PC-3 (cell line): ENCODE results near the gene CPEB3. TPM values are rescaled to one million over a fixed set of nuclear protein-coding genes. Genes with fewer than 3 reads are reported as not detected.

ENCODE experiments used
- ATAC-seq: fragments of 200-7000 bp; cut with Tn5 transposase; 2 replicates; pipeline ENCODE4 v1.9.1; 2020; ENCODE audit warnings: mild to moderate bottlenecking, moderate library complexity
- BruUV-seq: library from RNA; stranded (reverse); fragments of 400-500 nt; replicated peaks from 2 replicates; lab custom pipeline; 2021; lab: Mats Ljungman, UMichigan
- CTCF ChIA-PET: fragments of 300-600 bp; sonication (Branson Sonifier 250); formaldehyde crosslinking; loops from one replicate; lab custom pipeline; 2022; ENCODE audit warnings: antibody characterized with exemption; lab: Charles Lee
- POLR2A ChIA-PET: fragments of 300-600 bp; sonication (Branson Sonifier 250); formaldehyde crosslinking; loops from one replicate; lab custom pipeline; 2022; ENCODE audit warnings: antibody characterized with exemption; ENCODE audit not compliant: unreplicated experiment; lab: Charles Lee
- DNase-seq: peaks from one replicate; pipeline ENCODE4 v3.0.0-alpha.2; 2015
- H2AFZ ChIP-seq: fragments of 300-600 bp; sonication (generic); 2 replicates; pipeline ENCODE4 v1.6.0; 2016; ENCODE audit warnings: antibody characterized with exemption, low read length
- H3F3A ChIP-seq: fragments of 300-600 bp; sonication (generic); one replicate; pipeline ENCODE4 v1.6.0; 2017; ENCODE audit warnings: antibody characterized with exemption, low read length, control low read depth, mild to moderate bottlenecking; ENCODE audit not compliant: unreplicated experiment
- H3K27ac ChIP-seq: fragments of 300-600 bp; sonication (generic); 2 replicates; pipeline ENCODE4 v1.5.1; 2016; ENCODE audit warnings: mild to moderate bottlenecking, low read length
- H3K27me3 ChIP-seq: fragments of 300-600 bp; sonication (generic); 2 replicates; pipeline ENCODE4 v1.6.1; 2016; ENCODE audit warnings: low read length, mixed read lengths
- H3K36me3 ChIP-seq: fragments of 300-600 bp; sonication (generic); 2 replicates; pipeline ENCODE4 v1.6.1; 2016; ENCODE audit warnings: low read depth, mixed run types, low read length, mixed read lengths
- H3K4me1 ChIP-seq: fragments of 300-600 bp; sonication (generic); 2 replicates; pipeline ENCODE4 v1.5.1; 2016; ENCODE audit warnings: low read length; ENCODE audit not compliant: insufficient read depth
- H3K4me2 ChIP-seq: fragments of 300-600 bp; sonication (generic); 2 replicates; pipeline ENCODE4 v1.6.0; 2016; ENCODE audit warnings: low read length
- H3K4me3 ChIP-seq: fragments of 300-600 bp; sonication (generic); 2 replicates; pipeline ENCODE4 v1.5.1; 2016; ENCODE audit warnings: mild to moderate bottlenecking, low read length, mixed read lengths
- H3K79me2 ChIP-seq: fragments of 300-600 bp; sonication (generic); 2 replicates; pipeline ENCODE4 v1.6.1; 2017; ENCODE audit warnings: low read length, mixed read lengths
- H3K9ac ChIP-seq: fragments of 300-600 bp; sonication (generic); 2 replicates; pipeline ENCODE4 v1.6.0; 2016; ENCODE audit warnings: mild to moderate bottlenecking, low read length
- H3K9me2 ChIP-seq: fragments of 300-600 bp; sonication (generic); replicated peaks from 2 replicates; pipeline ENCODE4 v1.6.1; 2016; ENCODE audit warnings: mixed run types, low read length, mixed read lengths
- H3K9me3 ChIP-seq: fragments of 300-600 bp; sonication (generic); 2 replicates; pipeline ENCODE4 v1.6.1; 2016; ENCODE audit warnings: low read length, mixed read lengths
- H4K20me1 ChIP-seq: fragments of 300-600 bp; sonication (generic); 2 replicates; pipeline ENCODE4 v1.6.1; 2016; ENCODE audit warnings: low read length, mixed read lengths
- CTCF ChIP-seq: fragments of 300-600 bp; sonication (generic); conservative IDR thresholded peaks from 2 replicates; pipeline ENCODE4 v1.5.1; 2017; ENCODE audit warnings: antibody characterized with exemption, low read depth, mild to moderate bottlenecking, low read length
- EZH2 ChIP-seq: fragments of 300-600 bp; sonication (generic); IDR thresholded peaks from one replicate; pipeline ENCODE4 v1.6.1; 2017; ENCODE audit warnings: antibody characterized with exemption, mild to moderate bottlenecking, low read length; ENCODE audit not compliant: unreplicated experiment
- EZH2phosphoT487 ChIP-seq: fragments of 300-600 bp; sonication (generic); IDR thresholded peaks from 2 replicates; pipeline ENCODE4 v1.6.1; 2018; ENCODE audit warnings: mild to moderate bottlenecking, antibody characterized with exemption, low read length, borderline replicate concordance
- intact Hi-C: fragments of 100-400 bp; cut with micrococcal nuclease; formaldehyde crosslinking; loops from 2 replicates; pipeline ENCODE4 v1.9.0; 2023
- total RNA-seq: library from RNA; depleted of rRNA; stranded (reverse); fragments of >200 nt; gene quantifications from 2 replicates; pipeline ENCODE4 v1.2.3, GENCODE V29; 2014

The CPEB3 gene
- total RNA-seq, 1 experiment from 2014 or later, result 0.80 TPM

- Histone ChIP-seq H3K36me3 (no peaks in the 10 kb centered on the region), H3K4me2 (peak overlapping the region; percentile 56), H3K4me1 (peaks cover 8% of the 10 kb centered on the region), H3K9ac (no peak overlapping the region), H3K27ac (peak overlapping the region; percentile 35), H3K4me3 (peak overlapping the region; percentile 20; the same call in 1 of the 2 replicates), H3K9me3 (no peaks in the 10 kb centered on the region), H4K20me1 (no peaks in the 10 kb centered on the region), H3K9me2 (no peaks in the 10 kb centered on the region), H3F3A (no peaks in the 10 kb centered on the region), H2AFZ (peak overlapping the region; percentile 63), H3K27me3 (no peaks in the 10 kb centered on the region), H3K79me2 (no peaks in the 10 kb centered on the region)
- no TSS peak for BruUV-seq
- DNase-seq, result peak; percentile 45
- TF ChIP-seq EZH2 (no peak), CTCF (no peak), EZH2phosphoT487 (no peak)
- POLR2A ChIA-PET, result no interaction called here
- peak; percentile 84 for ATAC-seq
- intact Hi-C loops, result no loop called here
- CTCF ChIA-PET, result interaction anchor here (0.6 kb wide), 1 partner anchor 143 kb away, joined by 4 read pairs; no protein-coding TSS in a partner anchor
Observed at GRCh38 chr10:92156874-92157773, 133.8 kb downstream of the CPEB3 start.

- Histone ChIP-seq H3K4me2 (no peak overlapping the region), H3K36me3 (no peaks in the 10 kb centered on the region), H3F3A (no peaks in the 10 kb centered on the region), H3K79me2 (no peaks in the 10 kb centered on the region), H4K20me1 (no peaks in the 10 kb centered on the region), H2AFZ (no peak overlapping the region), H3K27ac (no peak overlapping the region), H3K27me3 (no peaks in the 10 kb centered on the region), H3K4me1 (no peaks in the 10 kb centered on the region), H3K9ac (no peak overlapping the region), H3K9me2 (no peaks in the 10 kb centered on the region), H3K9me3 (no peaks in the 10 kb centered on the region), H3K4me3 (no peak overlapping the region)
- DNase-seq (no peak), ATAC-seq (no peak)
- intact Hi-C loops, result no loop called here
- ChIA-PET POLR2A (no interaction called here), CTCF (no interaction called here)
- BruUV-seq, result no TSS peak
- TF ChIP-seq EZH2 (no peak), CTCF (no peak), EZH2phosphoT487 (no peak)
Observed at GRCh38 chr10:92150823-92151222, 140.1 kb downstream of the CPEB3 start.

- Histone ChIP-seq H2AFZ (no peak overlapping the region), H3K36me3 (no peaks in the 10 kb centered on the region), H3K9ac (no peak overlapping the region), H3K4me1 (no peaks in the 10 kb centered on the region), H3K27me3 (no peaks in the 10 kb centered on the region), H3K9me2 (no peaks in the 10 kb centered on the region), H3K27ac (no peak overlapping the region), H3K4me3 (no peak overlapping the region), H3K4me2 (no peak overlapping the region), H3F3A (no peaks in the 10 kb centered on the region), H4K20me1 (no peaks in the 10 kb centered on the region), H3K9me3 (no peaks in the 10 kb centered on the region), H3K79me2 (no peaks in the 10 kb centered on the region)
- no peak for TF ChIP-seq EZH2phosphoT487
- no peak for TF ChIP-seq CTCF
- no peak for TF ChIP-seq EZH2
- CTCF ChIA-PET, result no interaction called here
- no peak for DNase-seq
- intact Hi-C loops, result no loop called here
- POLR2A ChIA-PET, result no interaction called here
- ATAC-seq, result no peak
- BruUV-seq, result no TSS peak
Observed at GRCh38 chr10:92149261-92149660, 141.6 kb downstream of the CPEB3 start.
